GM10266 (cell line): ENCODE results near the gene RASGEF1C.

ENCODE experiments used
- DNase-seq: peaks from one replicate; pipeline ENCODE4 v3.0.0; 2012; ENCODE audit errors: extremely low spot score
- CTCF ChIP-seq: IDR thresholded peaks from 2 replicates; pipeline ENCODE4 v1.5.1; 2012; ENCODE audit warnings: mild to moderate bottlenecking, low read depth; ENCODE audit not compliant: control insufficient read depth, insufficient read depth; ENCODE audit errors: missing control alignments

Gene RASGEF1C

GRCh38 chr5:180168758-180169157 lies 40.3 kb downstream of the RASGEF1C start:
- no peak for DNase-seq
- no peak for TF ChIP-seq CTCF

- TF ChIP-seq CTCF, result no peak
- no peak for DNase-seq
These were observed 42.8 kb downstream of the RASGEF1C start for GRCh38 chr5:180166176-180166575.

- no peak for TF ChIP-seq CTCF
- no peak for DNase-seq
These were observed 46.7 kb downstream of the RASGEF1C start for GRCh38 chr5:180162304-180162661.

- no peak for DNase-seq
- TF ChIP-seq CTCF, result no peak
These were observed 47.3 kb downstream of the RASGEF1C start for GRCh38 chr5:180161420-180162303.

- no peak for DNase-seq
- TF ChIP-seq CTCF, result no peak
These were observed 48.2 kb downstream of the RASGEF1C start for GRCh38 chr5:180160789-180161188.

GRCh38 chr5:180160215-180160614 lies 48.8 kb downstream of the RASGEF1C start:
- DNase-seq, result no peak
- TF ChIP-seq CTCF, result no peak

GRCh38 chr5:180159756-180160155 lies 49.3 kb downstream of the RASGEF1C start:
- TF ChIP-seq CTCF, result no peak
- no peak for DNase-seq
